ENCODE results near the gene POLA1.

GRCh38 chrX:25001808-25002660, 308.3 kb downstream of the POLA1 start:
- TF ChIP-seq ZNF274 (IDR thresholded peaks at IDR 0.05; ENCODE audit: low read depth, low read length), result no peak
- no peak for TF ChIP-seq YY1 (IDR thresholded peaks at IDR 0.05; ENCODE audit: insufficient read depth, insufficient read length)
- peak; percentile 65 for TF ChIP-seq SUZ12 (IDR thresholded peaks at IDR 0.05; ENCODE audit: extremely low read depth, insufficient read depth, insufficient read length)

Measured in NT2/D1 (cell line).